ENCODE measurements around the gene HLF.

The HLF gene

GRCh38 chr17:55301521-55302406, 37.0 kb downstream of the HLF start:
- FAIRE-seq = no peak

GRCh38 chr17:55302407-55302787, 37.6 kb downstream of the HLF start:
- no peak for DNase-seq (ENCODE audit: insufficient read length, low spot score)
- no peak for TF ChIP-seq POLR2AphosphoS5 (IDR thresholded peaks at IDR 0.05; ENCODE audit: low read depth, low read length)
- no peak for FAIRE-seq

More at GRCh38 chr17:55301521-55302406, 37.0 kb downstream of the HLF start:
- DNase-seq (ENCODE audit: insufficient read length, low spot score) = no peak
- TF ChIP-seq POU2F2 (IDR thresholded peaks at IDR 0.05; ENCODE audit: low read depth, low read length) (no peak), PAX5 (IDR thresholded peaks at IDR 0.05; ENCODE audit: insufficient read depth, low read length, severe bottlenecking) (no peak), SPI1 (IDR thresholded peaks at IDR 0.05; ENCODE audit: low read depth, low read length) (no peak), POLR2AphosphoS5 (IDR thresholded peaks at IDR 0.05; ENCODE audit: low read depth, low read length) (no peak), TAF1 (IDR thresholded peaks at IDR 0.05; ENCODE audit: low read depth, low read length) (no peak), POLR2A (IDR thresholded peaks at IDR 0.05; ENCODE audit: low read depth, low read length) (no peak)

- DNase-seq (ENCODE audit: insufficient read length, low spot score) = no peak
- no peak for FAIRE-seq
- TF ChIP-seq TAF1 (IDR thresholded peaks at IDR 0.05; ENCODE audit: low read depth, low read length) (no peak), PAX5 (IDR thresholded peaks at IDR 0.05; ENCODE audit: insufficient read depth, low read length, severe bottlenecking) (no peak), POLR2AphosphoS5 (IDR thresholded peaks at IDR 0.05; ENCODE audit: low read depth, low read length) (no peak), POU2F2 (IDR thresholded peaks at IDR 0.05; ENCODE audit: low read depth, low read length) (no peak), POLR2A (IDR thresholded peaks at IDR 0.05; ENCODE audit: low read depth, low read length) (no peak), SPI1 (IDR thresholded peaks at IDR 0.05; ENCODE audit: low read depth, low read length) (no peak)
Observed at GRCh38 chr17:55303008-55303493, 38.3 kb downstream of the HLF start.

GRCh38 chr17:55303701-55304145, 39.0 kb downstream of the HLF start:
- DNase-seq (ENCODE audit: insufficient read length, low spot score) (no peak), FAIRE-seq (no peak)
- no peak for TF ChIP-seq POLR2AphosphoS5 (IDR thresholded peaks at IDR 0.05; ENCODE audit: low read depth, low read length)
- TF ChIP-seq POLR2A (IDR thresholded peaks at IDR 0.05; ENCODE audit: low read depth, low read length) = no peak
- no peak for TF ChIP-seq POU2F2 (IDR thresholded peaks at IDR 0.05; ENCODE audit: low read depth, low read length)

GRCh38 chr17:55304171-55304859, 39.6 kb downstream of the HLF start:
- DNase-seq (ENCODE audit: insufficient read length, low spot score) = no peak
- TF ChIP-seq POU2F2 (IDR thresholded peaks at IDR 0.05; ENCODE audit: low read depth, low read length) = no peak
- TF ChIP-seq TAF1 (IDR thresholded peaks at IDR 0.05; ENCODE audit: low read depth, low read length) = no peak
- TF ChIP-seq POLR2AphosphoS5 (IDR thresholded peaks at IDR 0.05; ENCODE audit: low read depth, low read length) = no peak
- TF ChIP-seq POLR2A (IDR thresholded peaks at IDR 0.05; ENCODE audit: low read depth, low read length) = no peak
- no peak for TF ChIP-seq PAX5 (IDR thresholded peaks at IDR 0.05; ENCODE audit: insufficient read depth, low read length, severe bottlenecking)
- no peak for FAIRE-seq

- FAIRE-seq (no peak), DNase-seq (ENCODE audit: insufficient read length, low spot score) (no peak)
- TF ChIP-seq POU2F2 (IDR thresholded peaks at IDR 0.05; ENCODE audit: low read depth, low read length) = no peak
- no peak for TF ChIP-seq POLR2A (IDR thresholded peaks at IDR 0.05; ENCODE audit: low read depth, low read length)
- no peak for TF ChIP-seq POLR2AphosphoS5 (IDR thresholded peaks at IDR 0.05; ENCODE audit: low read depth, low read length)
- no peak for TF ChIP-seq SPI1 (IDR thresholded peaks at IDR 0.05; ENCODE audit: low read depth, low read length)
- no peak for TF ChIP-seq TAF1 (IDR thresholded peaks at IDR 0.05; ENCODE audit: low read depth, low read length)
- TF ChIP-seq PAX5 (IDR thresholded peaks at IDR 0.05; ENCODE audit: insufficient read depth, low read length, severe bottlenecking) = no peak
Observed at GRCh38 chr17:55305321-55306087, 40.7 kb downstream of the HLF start.

GRCh38 chr17:55307879-55308278, 43.1 kb downstream of the HLF start:
- no peak for DNase-seq (ENCODE audit: insufficient read length, low spot score)
- FAIRE-seq = no peak
- no peak for TF ChIP-seq TAF1 (IDR thresholded peaks at IDR 0.05; ENCODE audit: low read depth, low read length)
- TF ChIP-seq SPI1 (IDR thresholded peaks at IDR 0.05; ENCODE audit: low read depth, low read length) = no peak
- TF ChIP-seq POU2F2 (IDR thresholded peaks at IDR 0.05; ENCODE audit: low read depth, low read length) = no peak
- TF ChIP-seq POLR2AphosphoS5 (IDR thresholded peaks at IDR 0.05; ENCODE audit: low read depth, low read length) = no peak
- TF ChIP-seq POLR2A (IDR thresholded peaks at IDR 0.05; ENCODE audit: low read depth, low read length) = no peak
- TF ChIP-seq PAX5 (IDR thresholded peaks at IDR 0.05; ENCODE audit: insufficient read depth, low read length, severe bottlenecking) = no peak

GRCh38 chr17:55308613-55309391, 44.0 kb downstream of the HLF start:
- no peak for DNase-seq (ENCODE audit: insufficient read length, low spot score)
- no peak for FAIRE-seq
- TF ChIP-seq POLR2AphosphoS5 (IDR thresholded peaks at IDR 0.05; ENCODE audit: low read depth, low read length) (no peak), PAX5 (IDR thresholded peaks at IDR 0.05; ENCODE audit: insufficient read depth, low read length, severe bottlenecking) (no peak), TAF1 (IDR thresholded peaks at IDR 0.05; ENCODE audit: low read depth, low read length) (no peak), POLR2A (IDR thresholded peaks at IDR 0.05; ENCODE audit: low read depth, low read length) (no peak), SPI1 (IDR thresholded peaks at IDR 0.05; ENCODE audit: low read depth, low read length) (no peak), POU2F2 (IDR thresholded peaks at IDR 0.05; ENCODE audit: low read depth, low read length) (no peak)
